Progenitor cell of endocrine pancreas (in vitro differentiated cells): ENCODE data around the gene DENND1A. TPM values are rescaled to one million over a fixed set of nuclear protein-coding genes. Genes with fewer than 3 reads are reported as not detected.

Source experiments
- DNase-seq: peaks from one replicate; pipeline ENCODE4 v3.0.0; 2021; ENCODE audit warnings: low spot score; ENCODE audit not compliant: unreplicated experiment
- H3K27ac Mint-ChIP-seq: 2 replicates; pipeline ENCODE4 v1.8.0; 2021; ENCODE audit warnings: mild to moderate bottlenecking, moderate library complexity, mixed read lengths
- H3K27me3 Mint-ChIP-seq: 2 replicates; pipeline ENCODE4 v1.8.0; 2021; ENCODE audit warnings: mixed read lengths
- H3K36me3 Mint-ChIP-seq: 2 replicates; pipeline ENCODE4 v1.8.0; 2022; ENCODE audit warnings: mixed read lengths; ENCODE audit not compliant: insufficient read depth
- H3K4me1 Mint-ChIP-seq: 2 replicates; pipeline ENCODE4 v1.8.0; 2021; ENCODE audit warnings: low read depth, mixed read lengths
- H3K4me3 Mint-ChIP-seq: 2 replicates; pipeline ENCODE4 v1.8.0; 2021; ENCODE audit warnings: low read depth, mild to moderate bottlenecking, moderate library complexity, mixed read lengths
- H3K9me3 Mint-ChIP-seq: 2 replicates; pipeline ENCODE4 v1.8.0; 2021; ENCODE audit warnings: low read depth, mixed read lengths
- CTCF ChIP-seq: fragments of 200-600 bp; sonication (generic); IDR thresholded peaks from one replicate; pipeline ENCODE4 v1.5.0; 2021; ENCODE audit warnings: antibody characterized with exemption, mild to moderate bottlenecking; ENCODE audit not compliant: unreplicated experiment
- total RNA-seq: library from RNA; stranded (reverse); gene quantifications from 2 replicates; pipeline ENCODE4 v1.2.1, GENCODE V29; 2021

Gene DENND1A
- total RNA-seq, 1 donor from 2014 or later: 20.1 TPM

GRCh38 chr9:123880420-123880819, 49.5 kb downstream of the DENND1A start:
- no peak overlapping the region for H3K27ac Mint-ChIP-seq
- no peaks in the 10 kb centered on the region for H3K4me1 Mint-ChIP-seq
- H3K4me3 Mint-ChIP-seq: no peak overlapping the region
- no peaks in the 10 kb centered on the region for H3K9me3 Mint-ChIP-seq
- DNase-seq: no peak
- TF ChIP-seq CTCF: no peak
- peaks cover 8% of the 10 kb centered on the region for H3K36me3 Mint-ChIP-seq
- peaks cover 3% of the 10 kb centered on the region for H3K27me3 Mint-ChIP-seq

GRCh38 chr9:123876750-123877149, 53.2 kb downstream of the DENND1A start:
- DNase-seq: no peak
- H3K27me3 Mint-ChIP-seq: peaks cover 2% of the 10 kb centered on the region
- no peaks in the 10 kb centered on the region for H3K9me3 Mint-ChIP-seq
- H3K4me3 Mint-ChIP-seq: no peak overlapping the region
- no peak for TF ChIP-seq CTCF
- H3K4me1 Mint-ChIP-seq: no peaks in the 10 kb centered on the region
- peaks cover 10% of the 10 kb centered on the region for H3K36me3 Mint-ChIP-seq
- no peak overlapping the region for H3K27ac Mint-ChIP-seq

DNA sequence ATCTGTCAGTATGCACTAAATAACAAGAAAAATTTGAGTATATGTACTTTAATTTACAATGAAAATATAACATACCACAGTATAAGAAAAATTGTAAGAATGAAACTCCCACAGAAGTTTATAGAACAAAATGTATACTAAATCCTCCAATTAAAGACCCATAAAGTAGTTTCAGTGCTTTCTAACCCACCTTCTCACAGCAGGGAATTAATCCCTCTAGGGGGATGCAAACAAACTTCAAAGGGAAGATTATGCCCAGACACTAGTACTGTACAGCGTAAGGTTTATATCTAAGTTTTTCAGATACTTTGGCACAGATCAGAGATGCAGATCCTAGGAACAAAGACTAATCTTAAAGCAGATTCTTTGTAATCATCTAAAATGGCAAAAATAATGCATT, 57.2 kb downstream of the DENND1A start:
- no peak overlapping the region for H3K4me3 Mint-ChIP-seq
- no peak for DNase-seq
- no peaks in the 10 kb centered on the region for H3K27me3 Mint-ChIP-seq
- H3K9me3 Mint-ChIP-seq: no peaks in the 10 kb centered on the region
- no peak overlapping the region for H3K27ac Mint-ChIP-seq
- no peaks in the 10 kb centered on the region for H3K4me1 Mint-ChIP-seq
- H3K36me3 Mint-ChIP-seq: peaks cover 9% of the 10 kb centered on the region
- TF ChIP-seq CTCF: no peak

GRCh38 chr9:123871781-123872180, 58.1 kb downstream of the DENND1A start:
- H3K36me3 Mint-ChIP-seq: peaks cover 9% of the 10 kb centered on the region
- no peak for DNase-seq
- H3K4me3 Mint-ChIP-seq: no peak overlapping the region
- no peak overlapping the region for H3K27ac Mint-ChIP-seq
- H3K27me3 Mint-ChIP-seq: no peaks in the 10 kb centered on the region
- no peak for TF ChIP-seq CTCF
- peaks cover 2% of the 10 kb centered on the region for H3K4me1 Mint-ChIP-seq
- H3K9me3 Mint-ChIP-seq: no peaks in the 10 kb centered on the region

DNA sequence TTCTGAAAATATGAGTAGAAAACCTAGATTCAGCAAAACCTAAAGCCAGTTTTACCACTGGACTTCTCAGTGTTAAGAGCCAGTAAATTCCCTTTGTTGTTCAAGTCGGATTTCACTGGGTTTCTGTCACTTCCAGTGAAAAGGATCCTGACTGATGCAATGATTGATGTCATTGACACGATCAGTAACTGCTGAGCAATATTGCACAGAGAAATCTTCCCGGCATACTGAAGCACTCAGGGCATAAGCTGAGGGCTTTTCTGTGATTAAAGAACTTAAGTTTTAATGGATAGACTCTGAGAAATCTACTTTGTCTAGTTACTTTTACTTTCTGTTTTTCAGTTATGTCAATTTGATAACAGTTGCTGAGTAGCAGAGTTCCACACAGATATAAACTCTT, 61.9 kb downstream of the DENND1A start:
- peaks cover 11% of the 10 kb centered on the region for H3K27me3 Mint-ChIP-seq
- peaks cover 17% of the 10 kb centered on the region for H3K4me1 Mint-ChIP-seq
- DNase-seq: no peak
- H3K27ac Mint-ChIP-seq: no peak overlapping the region
- peaks cover 1% of the 10 kb centered on the region for H3K36me3 Mint-ChIP-seq
- H3K4me3 Mint-ChIP-seq: no peak overlapping the region
- TF ChIP-seq CTCF: no peak
- H3K9me3 Mint-ChIP-seq: no peaks in the 10 kb centered on the region
